ENCODE results near the gene ARID1A.

GRCh38 chr1:26734501-26735058, 38.8 kb downstream of the ARID1A start:
- TF ChIP-seq CTCF (conservative IDR thresholded peaks at IDR 0.05 in 1 of 2, IDR thresholded peaks at IDR 0.05 in 1 of 2; ENCODE audit: low read depth in 1 of 2, low read length in 2 of 2) (no peak), EZH2 (IDR thresholded peaks at IDR 0.05; ENCODE audit: low read length, missing control alignments) (no peak)
